Lower leg skin (tissue), 3 donors: Measurements from ENCODE around the gene UGT1A9.

ENCODE experiments used
- POLR2A ChIP-seq, 2 donors: fragments of 450-650 bp; IDR thresholded peaks; one replicate each; pipeline ENCODE4 v1.6.1; 2016 to 2017; ENCODE audit warnings: antibody characterized with exemption in 2 of 2, mild to moderate bottlenecking in 1 of 2, moderate library complexity in 1 of 2
- TF ChIP-seq, protein P1 (sequence below), 3 donors: fragments of 450-650 bp; IDR thresholded peaks; one replicate each; pipeline ENCODE4 v1.5.1; 2016; ENCODE audit warnings: antibody characterized with exemption in 3 of 3, mild to moderate bottlenecking in 3 of 3, moderate library complexity in 2 of 3

DNA sequence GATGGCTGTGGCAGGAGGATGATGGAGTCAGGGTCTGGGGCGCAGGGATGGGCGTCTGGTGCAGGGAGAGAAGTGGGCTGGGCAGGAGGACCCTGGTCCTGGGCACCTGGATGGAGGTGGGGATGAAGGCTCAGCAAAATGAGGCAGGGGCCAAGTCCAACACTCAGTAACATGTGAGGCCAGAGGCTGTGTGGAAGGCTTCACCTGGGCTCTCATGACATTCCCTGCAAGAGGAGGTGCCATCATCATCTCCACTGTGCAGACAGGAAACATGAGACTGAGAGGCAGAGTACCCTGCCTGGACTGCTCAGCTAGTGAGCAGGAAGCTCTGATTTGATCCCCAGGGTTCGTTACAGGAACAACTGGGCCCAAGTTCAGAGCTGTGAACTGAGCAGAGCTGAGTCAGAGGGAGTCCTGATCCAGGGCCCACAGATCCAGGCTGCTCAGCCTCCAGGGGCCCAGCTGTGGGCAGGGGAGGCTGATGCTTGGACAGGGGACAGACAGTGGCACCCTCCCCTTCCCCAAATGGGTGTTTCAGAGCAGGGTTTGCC, 145.7 kb downstream of the UGT1A9 start:
- TF ChIP-seq, protein P1, sequence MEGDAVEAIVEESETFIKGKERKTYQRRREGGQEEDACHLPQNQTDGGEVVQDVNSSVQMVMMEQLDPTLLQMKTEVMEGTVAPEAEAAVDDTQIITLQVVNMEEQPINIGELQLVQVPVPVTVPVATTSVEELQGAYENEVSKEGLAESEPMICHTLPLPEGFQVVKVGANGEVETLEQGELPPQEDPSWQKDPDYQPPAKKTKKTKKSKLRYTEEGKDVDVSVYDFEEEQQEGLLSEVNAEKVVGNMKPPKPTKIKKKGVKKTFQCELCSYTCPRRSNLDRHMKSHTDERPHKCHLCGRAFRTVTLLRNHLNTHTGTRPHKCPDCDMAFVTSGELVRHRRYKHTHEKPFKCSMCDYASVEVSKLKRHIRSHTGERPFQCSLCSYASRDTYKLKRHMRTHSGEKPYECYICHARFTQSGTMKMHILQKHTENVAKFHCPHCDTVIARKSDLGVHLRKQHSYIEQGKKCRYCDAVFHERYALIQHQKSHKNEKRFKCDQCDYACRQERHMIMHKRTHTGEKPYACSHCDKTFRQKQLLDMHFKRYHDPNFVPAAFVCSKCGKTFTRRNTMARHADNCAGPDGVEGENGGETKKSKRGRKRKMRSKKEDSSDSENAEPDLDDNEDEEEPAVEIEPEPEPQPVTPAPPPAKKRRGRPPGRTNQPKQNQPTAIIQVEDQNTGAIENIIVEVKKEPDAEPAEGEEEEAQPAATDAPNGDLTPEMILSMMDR (IDR thresholded peaks at IDR 0.05): no peak
- TF ChIP-seq POLR2A (IDR thresholded peaks at IDR 0.05): no peak
